T-helper 17 cell (primary cell): ENCODE data around the gene CDK18. TPM values are rescaled to one million over a fixed set of nuclear protein-coding genes. Genes with fewer than 3 reads are reported as not detected.
A peak's percentile ranks its signal among the peaks of the same experiment; 100 is the strongest.

Experiments
- ATAC-seq: fragments of 150-1000 bp; cut with Tn5 transposase; 2 replicates; pipeline ENCODE4 v1.10.0; 2021; ENCODE audit warnings: mild to moderate bottlenecking, moderate library complexity
- DNase-seq, 3 donors: peaks; one replicate each; pipeline versions ENCODE4 v3.0.0 to v3.0.0-alpha.2; 2020 to 2021
- H3K9me3 ChIP-seq: one replicate; pipeline ENCODE4 v1.7.0; 2013; ENCODE audit warnings: low read length, mild to moderate bottlenecking; ENCODE audit not compliant: control insufficient read depth, poor library complexity, severe bottlenecking
- H3K27ac Mint-ChIP-seq: one replicate; pipeline ENCODE4 v1.8.0; 2022; ENCODE audit warnings: mild to moderate bottlenecking, moderate library complexity, mixed read lengths
- H3K27me3 Mint-ChIP-seq: one replicate; pipeline ENCODE4 v1.8.0; 2022; ENCODE audit warnings: mixed read lengths
- H3K36me3 Mint-ChIP-seq: one replicate; pipeline ENCODE4 v1.8.0; 2022; ENCODE audit warnings: low read depth, mixed read lengths
- H3K4me1 Mint-ChIP-seq: one replicate; pipeline ENCODE4 v1.8.0; 2022; ENCODE audit warnings: mild to moderate bottlenecking, mixed read lengths
- H3K4me3 Mint-ChIP-seq: one replicate; pipeline ENCODE4 v1.8.0; 2022; ENCODE audit warnings: mild to moderate bottlenecking, moderate library complexity, mixed read lengths
- total RNA-seq, 4 donors: library from RNA in 2 of 4; stranded (reverse) in 2 of 4; gene quantifications; one replicate each; pipeline ENCODE4 v1.2.3 and lab custom pipeline; 2022 to 2026

Gene CDK18
- total RNA-seq, 2 donors from 2014 or later, result 0.94 to 1.7 TPM

DNA sequence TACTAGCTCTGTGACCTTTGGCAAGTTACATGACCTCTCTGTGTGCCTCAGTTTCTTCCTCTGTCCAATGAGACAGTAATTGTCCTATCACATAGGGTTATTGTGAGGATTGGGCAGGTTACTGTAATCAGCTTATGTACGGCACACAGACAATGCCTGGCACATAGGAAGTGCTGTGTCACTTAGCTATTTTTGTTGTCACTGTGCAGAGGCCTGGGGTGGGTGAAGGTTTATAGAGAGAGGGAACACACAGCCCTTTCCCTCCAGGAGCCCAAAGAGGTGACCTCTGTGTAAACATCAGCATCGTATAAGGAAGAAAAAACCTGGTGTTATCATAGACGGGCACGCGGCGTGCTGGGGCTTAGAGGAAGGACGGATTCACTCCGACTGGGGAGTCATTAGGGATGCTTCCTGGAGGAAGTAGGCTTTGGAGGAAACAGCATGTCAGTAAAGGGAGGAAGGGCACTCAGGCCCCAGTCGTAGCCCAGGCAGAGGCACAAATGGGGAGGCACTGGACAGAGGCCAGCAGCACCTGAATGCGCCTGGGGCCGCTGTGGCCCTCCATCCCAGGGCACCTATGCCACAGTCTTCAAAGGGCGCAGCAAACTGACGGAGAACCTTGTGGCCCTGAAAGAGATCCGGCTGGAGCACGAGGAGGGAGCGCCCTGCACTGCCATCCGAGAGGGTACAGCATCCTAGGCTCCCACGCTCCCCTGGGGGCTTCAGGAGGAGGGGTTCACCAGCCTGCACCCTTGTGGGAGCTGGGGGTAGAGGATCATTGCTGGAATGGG lies 21.2 kb downstream of the CDK18 start:
- H3K36me3 Mint-ChIP-seq, result no peaks in the 10 kb centered on the region

GRCh38 chr1:205526431-205526830 lies 22.0 kb downstream of the CDK18 start:
- Mint-ChIP-seq H3K4me1 (peaks cover 6% of the 10 kb centered on the region), H3K36me3 (no peaks in the 10 kb centered on the region), H3K27ac (no peak overlapping the region), H3K27me3 (peaks cover 36% of the 10 kb centered on the region), H3K4me3 (no peak overlapping the region)
- DNase-seq (no peak), ATAC-seq (no peak)
- H3K9me3 ChIP-seq, result no peaks in the 10 kb centered on the region

More for the DNA sequence above, 21.2 kb downstream of the CDK18 start:
- Mint-ChIP-seq H3K4me1 (peaks cover 6% of the 10 kb centered on the region), H3K4me3 (no peak overlapping the region), H3K27me3 (peaks cover 36% of the 10 kb centered on the region), H3K27ac (no peak overlapping the region)
- no peaks in the 10 kb centered on the region for H3K9me3 ChIP-seq
- no peak for ATAC-seq
- DNase-seq, result no peak

- no peaks in the 10 kb centered on the region for H3K9me3 ChIP-seq
- H3K4me1 Mint-ChIP-seq, result peaks cover 6% of the 10 kb centered on the region
- ATAC-seq (no peak), DNase-seq (no peak)
- H3K27ac Mint-ChIP-seq, result peak overlapping the region; percentile 43
- H3K36me3 Mint-ChIP-seq, result no peaks in the 10 kb centered on the region
- peaks cover 31% of the 10 kb centered on the region for H3K27me3 Mint-ChIP-seq
- no peak overlapping the region for H3K4me3 Mint-ChIP-seq
Observed at GRCh38 chr1:205527931-205528330, 23.5 kb downstream of the CDK18 start.

- Mint-ChIP-seq H3K27ac (peak overlapping the region; percentile 43), H3K4me3 (no peak overlapping the region), H3K4me1 (peaks cover 6% of the 10 kb centered on the region), H3K27me3 (peaks cover 31% of the 10 kb centered on the region), H3K36me3 (no peaks in the 10 kb centered on the region)
- ATAC-seq, result no peak
- no peak for DNase-seq
- H3K9me3 ChIP-seq, result no peaks in the 10 kb centered on the region
Observed at GRCh38 chr1:205528446-205528886, 24.0 kb downstream of the CDK18 start.

- Mint-ChIP-seq H3K27me3 (peaks cover 31% of the 10 kb centered on the region), H3K4me3 (peak overlapping the region; percentile 36)
Observed at GRCh38 chr1:205528887-205529825, 24.7 kb downstream of the CDK18 start.

GRCh38 chr1:205530116-205530515 lies 25.6 kb downstream of the CDK18 start:
- H3K4me3 Mint-ChIP-seq, result no peak overlapping the region
- peaks cover 33% of the 10 kb centered on the region for H3K27me3 Mint-ChIP-seq
- no peaks in the 10 kb centered on the region for H3K36me3 Mint-ChIP-seq
- DNase-seq, result no peak
- H3K4me1 Mint-ChIP-seq, result peaks cover 2% of the 10 kb centered on the region
- H3K9me3 ChIP-seq, result no peaks in the 10 kb centered on the region
- H3K27ac Mint-ChIP-seq, result no peak overlapping the region
- ATAC-seq, result no peak

More at GRCh38 chr1:205528887-205529825, 24.7 kb downstream of the CDK18 start:
- ATAC-seq (peak; percentile 80), DNase-seq (peak; percentile 64 to 81 (median 76))
- Mint-ChIP-seq H3K36me3 (no peaks in the 10 kb centered on the region), H3K27ac (no peak overlapping the region), H3K4me1 (peaks cover 5% of the 10 kb centered on the region)
- no peaks in the 10 kb centered on the region for H3K9me3 ChIP-seq

GRCh38 chr1:205531191-205532025 lies 26.9 kb downstream of the CDK18 start:
- ATAC-seq (no peak), DNase-seq (no peak)
- Mint-ChIP-seq H3K4me3 (no peak overlapping the region), H3K27me3 (peaks cover 36% of the 10 kb centered on the region), H3K36me3 (no peaks in the 10 kb centered on the region), H3K27ac (no peak overlapping the region), H3K4me1 (peaks cover 4% of the 10 kb centered on the region)
- H3K9me3 ChIP-seq, result no peaks in the 10 kb centered on the region

GRCh38 chr1:205532026-205532898 lies 27.8 kb downstream of the CDK18 start:
- DNase-seq (no peak), ATAC-seq (no peak)
- H3K36me3 Mint-ChIP-seq, result peaks cover 1% of the 10 kb centered on the region
- H3K27ac Mint-ChIP-seq, result no peak overlapping the region
- peaks cover 43% of the 10 kb centered on the region for H3K27me3 Mint-ChIP-seq
- no peak overlapping the region for H3K4me3 Mint-ChIP-seq
- H3K4me1 Mint-ChIP-seq, result peaks cover 10% of the 10 kb centered on the region
- no peaks in the 10 kb centered on the region for H3K9me3 ChIP-seq

DNA sequence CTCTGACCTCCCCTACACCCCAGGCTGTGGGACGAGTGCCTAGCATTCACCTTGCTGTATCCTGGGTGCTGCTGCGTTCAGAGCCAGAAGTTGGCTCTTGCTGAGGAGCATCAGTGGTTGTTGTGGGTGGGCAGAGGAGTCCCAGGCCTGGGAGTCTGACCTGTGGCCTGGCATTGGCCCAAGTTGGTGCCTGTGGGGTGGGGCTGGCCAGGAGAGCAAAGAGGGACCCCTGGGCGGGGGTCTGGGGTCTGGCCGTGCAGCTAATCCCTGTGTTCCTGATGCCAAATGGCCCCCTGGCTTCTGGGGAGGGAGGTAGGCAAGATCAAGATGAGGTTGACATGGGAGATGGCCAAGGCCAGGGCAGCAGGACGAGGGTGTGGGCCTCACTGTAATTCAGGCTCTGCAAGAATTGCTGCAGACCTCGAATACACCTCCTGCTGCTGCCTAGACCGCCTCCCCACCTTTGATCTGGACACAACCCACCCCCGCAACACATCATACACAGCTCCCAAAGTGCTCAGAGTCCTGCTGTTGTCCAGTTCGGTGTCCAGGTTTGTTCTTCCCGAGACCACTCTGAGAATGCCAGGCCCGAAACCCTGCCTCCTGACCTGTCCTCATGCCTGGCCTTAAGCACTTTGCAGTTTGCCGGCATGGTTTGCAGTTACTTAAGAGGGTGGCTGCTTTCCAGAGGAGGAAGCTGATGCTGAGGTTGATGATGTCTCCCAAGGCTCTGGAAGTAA lies 28.7 kb downstream of the CDK18 start:
- Mint-ChIP-seq H3K36me3 (peaks cover 2% of the 10 kb centered on the region), H3K4me1 (peaks cover 11% of the 10 kb centered on the region), H3K4me3 (no peak overlapping the region), H3K27me3 (peaks cover 43% of the 10 kb centered on the region), H3K27ac (no peak overlapping the region)
- no peaks in the 10 kb centered on the region for H3K9me3 ChIP-seq
- DNase-seq (no peak), ATAC-seq (no peak)

- no peak overlapping the region for H3K27ac Mint-ChIP-seq
- H3K27me3 Mint-ChIP-seq, result peaks cover 45% of the 10 kb centered on the region
Observed at GRCh38 chr1:205533748-205534443, 29.4 kb downstream of the CDK18 start.

GRCh38 chr1:205534444-205534985 lies 30.0 kb downstream of the CDK18 start:
- DNase-seq, result no peak
- no peaks in the 10 kb centered on the region for H3K9me3 ChIP-seq
- Mint-ChIP-seq H3K4me3 (no peak overlapping the region), H3K27me3 (peaks cover 48% of the 10 kb centered on the region), H3K36me3 (peaks cover 2% of the 10 kb centered on the region), H3K4me1 (peaks cover 8% of the 10 kb centered on the region), H3K27ac (no peak overlapping the region)
- no peak for ATAC-seq

More at GRCh38 chr1:205533748-205534443, 29.4 kb downstream of the CDK18 start:
- H3K4me3 Mint-ChIP-seq, result no peak overlapping the region
- ATAC-seq (no peak), DNase-seq (no peak)
- no peaks in the 10 kb centered on the region for H3K9me3 ChIP-seq
- H3K4me1 Mint-ChIP-seq, result peaks cover 11% of the 10 kb centered on the region
- H3K36me3 Mint-ChIP-seq, result peaks cover 2% of the 10 kb centered on the region
